GM12874 (cell line): ENCODE results near the gene ANKIB1.

ENCODE experiments used
- CTCF ChIP-seq: IDR thresholded peaks from 2 replicates; pipeline ENCODE4 v1.5.1; 2011; ENCODE audit warnings: low read depth, mild to moderate bottlenecking, control low read depth, low read length, moderate library complexity; ENCODE audit not compliant: insufficient read depth

ANKIB1 gene

GRCh38 chr7:92228100-92228499 lies 17.7 kb upstream of the ANKIB1 start:
- no peak for TF ChIP-seq CTCF

GRCh38 chr7:92228742-92229141 lies 17.0 kb upstream of the ANKIB1 start:
- no peak for TF ChIP-seq CTCF

- TF ChIP-seq CTCF: no peak
Observed at GRCh38 chr7:92230547-92230946, 15.2 kb upstream of the ANKIB1 start.

GRCh38 chr7:92242972-92243371 lies 2.8 kb upstream of the ANKIB1 start:
- TF ChIP-seq CTCF: no peak

- no peak for TF ChIP-seq CTCF
Observed at GRCh38 chr7:92244808-92245486, 827 bp upstream of the ANKIB1 start.

- TF ChIP-seq CTCF: no peak
Observed at GRCh38 chr7:92246360-92247101, 757 bp downstream of the ANKIB1 start.

GRCh38 chr7:92250603-92251002 lies 4.8 kb downstream of the ANKIB1 start:
- TF ChIP-seq CTCF: no peak
